Measurements from ENCODE around the gene CAST.

CAST gene

GRCh38 chr5:96662725-96663518 is 746 bp downstream of the CAST start:
- TF ChIP-seq, protein P1, sequence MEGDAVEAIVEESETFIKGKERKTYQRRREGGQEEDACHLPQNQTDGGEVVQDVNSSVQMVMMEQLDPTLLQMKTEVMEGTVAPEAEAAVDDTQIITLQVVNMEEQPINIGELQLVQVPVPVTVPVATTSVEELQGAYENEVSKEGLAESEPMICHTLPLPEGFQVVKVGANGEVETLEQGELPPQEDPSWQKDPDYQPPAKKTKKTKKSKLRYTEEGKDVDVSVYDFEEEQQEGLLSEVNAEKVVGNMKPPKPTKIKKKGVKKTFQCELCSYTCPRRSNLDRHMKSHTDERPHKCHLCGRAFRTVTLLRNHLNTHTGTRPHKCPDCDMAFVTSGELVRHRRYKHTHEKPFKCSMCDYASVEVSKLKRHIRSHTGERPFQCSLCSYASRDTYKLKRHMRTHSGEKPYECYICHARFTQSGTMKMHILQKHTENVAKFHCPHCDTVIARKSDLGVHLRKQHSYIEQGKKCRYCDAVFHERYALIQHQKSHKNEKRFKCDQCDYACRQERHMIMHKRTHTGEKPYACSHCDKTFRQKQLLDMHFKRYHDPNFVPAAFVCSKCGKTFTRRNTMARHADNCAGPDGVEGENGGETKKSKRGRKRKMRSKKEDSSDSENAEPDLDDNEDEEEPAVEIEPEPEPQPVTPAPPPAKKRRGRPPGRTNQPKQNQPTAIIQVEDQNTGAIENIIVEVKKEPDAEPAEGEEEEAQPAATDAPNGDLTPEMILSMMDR (conservative IDR thresholded peaks at IDR 0.05; ENCODE audit: low read depth), result no peak
- H3K27ac ChIP-seq, result peak overlapping the region; percentile 100
- ChIA-PET POLR2A (ENCODE audit: low non-redundant PET) (interaction anchor here (0.6 to 2.0 kb wide), 6 partner anchors 33 to 70 kb away, joined by 3 to 12 read pairs (median 6); no protein-coding TSS in a partner anchor), CTCF (interaction anchor here (0.6 to 1.6 kb wide), 5 partner anchors 25 to 226 kb away, joined by 3 to 8 read pairs (median 4); no protein-coding TSS in a partner anchor)
- DNase-seq (ENCODE audit: low spot score), result peak; percentile 98

DNA sequence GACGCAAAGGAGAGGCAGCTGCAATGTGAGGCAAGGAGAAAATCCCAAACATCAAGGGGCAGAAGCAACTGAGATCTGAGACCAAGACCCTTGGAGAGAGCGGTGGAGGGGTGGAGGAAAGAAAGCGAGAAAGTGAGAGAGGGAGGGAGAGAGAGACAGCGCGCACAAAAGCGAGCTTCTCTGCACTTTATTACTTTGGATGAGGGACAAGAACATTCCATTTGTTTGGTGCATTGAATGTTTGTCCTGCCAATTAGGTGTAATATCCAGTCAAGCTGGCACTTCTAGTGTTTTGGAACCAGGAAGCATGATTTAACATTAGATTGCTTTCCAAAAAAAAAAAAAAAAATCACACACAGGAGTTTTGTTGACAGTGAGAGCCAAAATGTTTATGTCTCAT is 1.4 kb downstream of the CAST start:
- DNase-seq (ENCODE audit: low spot score), result peak; percentile 20
- TF ChIP-seq, protein P1 (conservative IDR thresholded peaks at IDR 0.05; ENCODE audit: low read depth), result no peak
- CTCF ChIA-PET, result interaction anchor here (0.6 to 1.6 kb wide), 3 partner anchors 24 to 225 kb away, joined by 4 to 8 read pairs (median 5); no protein-coding TSS in a partner anchor
- peak overlapping the region; percentile 100 for H3K27ac ChIP-seq
- POLR2A ChIA-PET (ENCODE audit: low non-redundant PET), result interaction anchor here (0.6 to 1.8 kb wide), 2 partner anchors 46 to 47 kb away, joined by 4 to 7 read pairs; no protein-coding TSS in a partner anchor

DNA sequence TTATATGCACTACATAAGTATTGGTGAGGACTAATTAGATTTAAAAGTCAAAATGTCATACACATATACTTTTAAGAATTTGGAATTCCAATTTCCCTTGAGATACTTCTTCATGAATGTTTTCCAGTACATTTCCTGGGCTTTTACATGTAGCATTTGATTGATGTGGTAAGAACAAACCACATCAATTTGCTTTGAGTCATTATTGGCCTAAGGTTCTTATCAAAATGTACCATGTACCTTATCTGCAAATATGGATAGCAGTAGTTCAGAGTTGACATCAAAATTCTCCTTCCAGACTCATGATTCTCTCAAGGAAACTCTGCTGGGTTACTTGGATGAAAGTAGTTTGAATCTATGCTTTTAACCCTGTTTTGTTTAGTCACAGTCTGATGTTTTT is 2.5 kb downstream of the CAST start:
- TF ChIP-seq, protein P1 (conservative IDR thresholded peaks at IDR 0.05; ENCODE audit: low read depth), result no peak
- no peak for DNase-seq (ENCODE audit: low spot score)
- H3K27ac ChIP-seq, result no peak overlapping the region
- POLR2A ChIA-PET (ENCODE audit: low non-redundant PET), result no interaction called here
- CTCF ChIA-PET, result no interaction called here

DNA sequence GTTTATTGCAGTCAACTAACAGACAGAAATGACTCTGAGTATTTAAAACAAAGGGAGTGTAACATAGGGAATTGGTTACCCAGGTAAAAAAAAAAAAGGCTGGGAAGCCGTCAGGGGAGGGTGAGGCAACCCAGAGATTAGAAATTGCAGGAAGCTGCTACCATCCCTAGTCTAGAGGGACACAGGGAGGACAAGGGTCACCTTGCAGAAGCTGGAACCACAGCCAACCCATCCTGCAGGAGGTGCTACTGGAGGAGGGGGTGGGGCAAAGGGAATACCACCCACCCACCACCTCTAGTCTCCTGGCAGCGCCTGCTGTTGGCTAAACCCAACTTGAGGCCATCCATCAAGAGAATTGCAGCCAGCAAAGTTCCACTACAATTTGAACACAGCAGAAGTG is 6.5 kb downstream of the CAST start:
- ChIA-PET CTCF (interaction anchor here (0.6 to 0.7 kb wide), 3 partner anchors 19 to 640 kb away, joined by 3 to 9 read pairs (median 3); no protein-coding TSS in a partner anchor), POLR2A (ENCODE audit: low non-redundant PET) (no interaction called here)
- H3K27ac ChIP-seq, result peak overlapping the region; percentile 43
- TF ChIP-seq, protein P1 (conservative IDR thresholded peaks at IDR 0.05; ENCODE audit: low read depth), result no peak
- no peak for DNase-seq (ENCODE audit: low spot score)

GRCh38 chr5:96669909-96670308 is 7.7 kb downstream of the CAST start:
- CTCF ChIA-PET, result no interaction called here
- TF ChIP-seq, protein P1 (conservative IDR thresholded peaks at IDR 0.05; ENCODE audit: low read depth), result no peak
- POLR2A ChIA-PET (ENCODE audit: low non-redundant PET), result no interaction called here

DNA sequence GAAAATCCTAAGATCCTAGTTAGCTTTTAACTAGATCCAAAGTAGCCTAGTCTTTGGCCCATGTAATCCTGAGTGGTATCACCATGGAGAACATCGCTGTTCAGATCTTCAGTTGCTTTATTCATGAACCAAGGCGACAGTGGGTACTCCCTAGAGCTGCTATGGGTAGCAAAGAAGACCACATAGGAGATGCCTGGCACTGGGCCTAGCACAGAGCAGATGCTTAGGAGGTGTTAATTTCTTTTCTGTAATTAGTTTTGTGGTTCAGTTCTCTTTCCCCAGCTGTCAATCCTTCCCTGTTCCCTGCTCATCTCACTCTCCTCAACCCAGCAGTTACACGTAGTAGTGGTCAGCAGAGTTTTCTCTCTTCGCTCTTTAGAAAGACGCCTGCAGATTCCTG is 9.3 kb downstream of the CAST start:
- CTCF ChIA-PET, result interaction anchor here (0.6 to 1.1 kb wide), 4 partner anchors 8 to 55 kb away, joined by 3 read pairs; no protein-coding TSS in a partner anchor
- POLR2A ChIA-PET (ENCODE audit: low non-redundant PET), result interaction anchor here (0.6 kb wide), 1 partner anchor 44 kb away, joined by 3 read pairs; no protein-coding TSS in a partner anchor
- no peak overlapping the region for H3K27ac ChIP-seq
- TF ChIP-seq, protein P1 (conservative IDR thresholded peaks at IDR 0.05; ENCODE audit: low read depth), result no peak
- no peak for DNase-seq (ENCODE audit: low spot score)

More at GRCh38 chr5:96669909-96670308, 7.7 kb downstream of the CAST start:
- no peak for DNase-seq (ENCODE audit: low spot score)
- H3K27ac ChIP-seq, result no peak overlapping the region

Data from RWPE1 (cell line).